ENCODE measurements around the gene GNPAT.

GNPAT gene

GRCh38 chr1:231213831-231214573 is 27.0 kb upstream of the GNPAT start:
- DNase-seq (ENCODE audit: low read depth in 2 of 2) = no peak

GRCh38 chr1:231214918-231215680 is 25.9 kb upstream of the GNPAT start:
- no peak for DNase-seq (ENCODE audit: low read depth in 2 of 2)

- no peak for DNase-seq (ENCODE audit: low read depth in 2 of 2)
Measured at GRCh38 chr1:231215681-231216385, 25.2 kb upstream of the GNPAT start.

- DNase-seq (ENCODE audit: low read depth in 2 of 2) = no peak
Measured at GRCh38 chr1:231216498-231216897, 24.5 kb upstream of the GNPAT start.

DNA sequence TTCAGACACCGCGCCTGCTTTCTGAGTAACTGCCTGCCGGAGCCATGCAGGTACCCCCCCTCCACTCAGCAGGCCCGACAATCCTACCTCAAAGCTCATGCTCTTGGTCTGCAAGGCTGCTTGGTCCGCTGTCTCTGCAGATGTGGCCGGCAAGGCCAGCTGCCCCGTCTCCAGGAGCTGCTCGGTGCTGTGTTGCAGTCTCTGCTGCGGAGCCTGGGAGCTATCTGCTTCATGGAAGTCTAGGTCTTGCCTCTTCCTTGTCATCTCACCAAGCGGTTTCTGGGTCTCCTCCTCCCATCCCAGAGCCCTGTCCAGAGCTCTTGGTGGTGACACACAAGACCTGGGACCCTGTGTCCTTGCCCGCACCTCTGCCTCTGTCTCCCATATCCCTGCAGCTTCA is 24.0 kb upstream of the GNPAT start:
- no peak for DNase-seq (ENCODE audit: low read depth in 2 of 2)

GRCh38 chr1:231218078-231218477 is 22.9 kb upstream of the GNPAT start:
- no peak for DNase-seq (ENCODE audit: low read depth in 2 of 2)

DNA sequence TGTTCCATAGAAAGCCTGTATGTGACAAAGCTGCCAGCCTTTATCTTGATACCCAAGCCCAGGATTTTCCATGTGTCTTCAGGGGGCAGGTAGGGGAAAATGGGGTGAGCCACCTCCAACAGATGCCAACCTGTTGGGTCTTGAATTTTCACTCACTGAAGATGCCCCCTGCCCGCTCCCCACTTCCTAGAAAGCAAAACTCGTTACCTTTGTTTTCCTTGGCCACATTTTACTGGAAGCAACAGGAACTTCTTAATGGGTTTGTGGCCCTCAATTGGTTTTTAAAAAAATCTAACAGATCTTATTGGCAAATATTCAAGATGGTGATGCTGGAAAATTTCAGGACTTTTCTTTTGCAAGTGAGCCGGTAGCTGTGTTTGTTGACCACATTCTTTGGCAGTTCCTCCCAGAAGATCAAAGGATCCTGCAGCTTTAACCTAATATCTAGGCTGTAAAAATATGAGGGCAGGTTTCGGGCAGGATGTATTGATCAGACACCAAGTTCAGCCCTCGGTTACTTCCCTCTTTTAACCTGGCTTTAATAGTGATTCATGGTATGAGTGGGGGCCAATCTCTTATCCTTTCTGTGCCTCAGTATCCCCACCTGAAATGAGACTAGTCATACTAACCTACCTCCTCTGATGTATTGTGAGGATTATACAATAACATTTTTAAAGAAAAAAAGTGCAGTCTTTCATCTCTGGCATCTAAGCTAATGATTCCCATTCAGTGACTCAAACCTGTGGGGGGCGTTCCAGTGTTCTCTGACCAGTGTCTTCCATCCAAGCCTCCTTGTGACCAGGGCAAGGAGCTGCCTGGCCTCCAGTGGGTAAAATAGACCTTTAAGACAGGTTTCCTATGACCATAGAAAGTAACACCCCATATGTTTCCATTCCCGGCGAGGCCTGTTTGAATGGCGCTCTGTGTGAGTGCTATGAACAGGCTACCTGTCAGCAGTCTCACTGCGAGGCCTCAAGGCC is 21.3 kb upstream of the GNPAT start:
- no peak for DNase-seq (ENCODE audit: low read depth in 2 of 2)

DNA sequence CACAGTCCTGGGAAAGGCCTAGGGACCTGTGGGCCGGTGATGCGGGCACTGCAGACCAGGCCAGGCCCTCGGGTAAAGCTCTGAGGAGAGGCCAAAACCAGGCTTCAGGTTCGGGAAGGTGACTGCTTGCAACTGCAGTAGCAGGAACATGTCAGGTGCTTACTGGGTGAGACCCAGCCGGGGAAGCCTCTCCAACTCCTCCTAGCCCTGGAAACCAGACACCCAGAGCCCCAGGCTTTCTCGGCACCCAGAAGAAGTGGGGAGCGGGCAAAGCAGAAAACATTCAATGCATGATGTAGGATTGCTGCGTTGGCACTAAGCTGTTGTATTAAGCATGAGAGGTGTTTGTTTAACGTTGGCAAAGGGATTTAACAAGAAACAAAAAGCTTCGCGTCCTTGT is 20.2 kb upstream of the GNPAT start:
- DNase-seq (ENCODE audit: low read depth in 2 of 2) = no peak

GRCh38 chr1:231226156-231226555 is 14.9 kb upstream of the GNPAT start:
- no peak for DNase-seq (ENCODE audit: low read depth in 2 of 2)

GRCh38 chr1:231231511-231231910 is 9.5 kb upstream of the GNPAT start:
- DNase-seq (ENCODE audit: low read depth in 2 of 2) = no peak

- no peak for DNase-seq (ENCODE audit: low read depth in 2 of 2)
Measured at GRCh38 chr1:231232870-231233734, 7.9 kb upstream of the GNPAT start.

DNA sequence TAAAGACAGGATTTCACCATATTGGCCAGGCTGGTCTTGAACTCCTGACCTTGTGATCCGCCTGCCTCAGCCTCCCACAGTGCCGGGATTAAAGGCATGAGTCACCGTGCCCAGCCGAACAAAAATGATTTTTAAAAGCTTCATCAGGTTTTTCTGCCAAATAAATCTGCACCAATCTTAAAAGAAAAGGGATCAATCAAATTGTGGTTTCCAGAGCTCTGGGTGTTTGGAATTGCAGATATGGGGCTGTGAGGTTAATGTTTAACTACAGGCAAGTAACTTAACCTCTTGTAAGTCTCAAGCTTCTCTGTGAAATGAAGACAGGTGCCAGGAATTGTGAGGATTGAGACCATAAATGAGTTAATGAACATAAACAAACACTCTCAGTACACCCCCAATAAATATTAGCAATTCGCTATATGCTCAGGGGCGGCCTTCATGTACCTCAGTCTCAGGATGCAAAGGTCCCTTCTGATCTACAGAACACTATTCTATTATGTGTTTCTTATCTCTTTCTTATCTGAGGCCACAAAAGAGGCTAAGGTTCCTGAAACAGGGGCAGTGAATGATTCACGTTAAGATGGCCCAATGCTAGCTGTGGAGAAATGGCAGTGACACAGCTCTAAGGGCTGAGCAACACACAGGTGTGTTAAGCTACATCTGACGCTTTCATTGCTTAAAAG is 7.1 kb upstream of the GNPAT start:
- DNase-seq (ENCODE audit: low read depth in 2 of 2) = no peak

DNA sequence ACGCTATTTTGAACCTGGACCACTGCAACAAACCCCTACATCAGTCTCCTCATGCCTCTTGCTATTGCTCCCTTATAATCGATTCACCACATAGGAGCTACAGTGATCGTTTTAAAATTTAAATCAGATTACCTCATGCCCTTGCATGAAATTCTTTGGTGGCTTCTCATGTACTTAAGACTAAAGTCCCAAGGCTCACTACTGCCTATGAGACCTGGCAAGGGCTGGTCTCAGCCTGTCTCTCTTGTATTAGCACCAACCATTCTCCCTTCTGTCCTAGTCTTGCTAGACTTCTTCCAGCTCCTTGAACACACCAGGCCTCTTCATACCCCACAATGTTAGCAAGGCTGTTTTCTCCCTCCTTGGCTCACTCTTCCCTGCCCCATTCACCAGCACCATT is 6.5 kb upstream of the GNPAT start:
- DNase-seq (ENCODE audit: low read depth in 2 of 2) = no peak

DNA sequence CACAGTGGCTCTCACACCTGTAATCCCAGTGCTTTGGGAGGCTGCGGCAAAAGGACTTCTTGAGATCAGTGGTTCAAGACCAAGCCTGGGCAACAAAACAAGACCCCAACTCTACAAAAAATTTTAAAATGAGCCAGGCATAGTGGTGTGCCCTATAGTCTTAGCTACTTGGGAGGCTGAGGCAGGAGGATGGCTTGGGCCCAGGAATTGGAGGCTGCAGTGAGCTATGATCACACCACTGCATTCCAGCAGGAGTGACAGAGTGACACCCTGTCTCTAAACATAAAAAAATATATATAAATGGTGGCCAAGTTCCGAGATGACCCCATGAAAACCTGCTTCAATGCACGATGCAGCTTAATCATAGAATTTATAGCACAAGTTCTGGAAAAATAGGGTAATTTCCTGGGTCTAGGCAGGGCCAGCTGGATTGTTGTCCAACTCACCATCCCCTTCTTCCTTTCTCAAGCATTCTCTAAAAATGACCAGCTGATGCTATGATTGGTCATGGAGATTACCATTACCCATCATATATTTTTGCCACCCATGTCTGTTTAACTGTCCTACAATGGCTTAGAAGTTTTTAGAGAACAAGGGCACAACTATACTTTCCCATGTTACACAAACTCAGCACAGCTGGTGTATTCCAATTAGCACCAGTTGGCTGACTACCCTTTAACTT is 5.3 kb upstream of the GNPAT start:
- no peak for DNase-seq (ENCODE audit: low read depth in 2 of 2)

GRCh38 chr1:231236208-231236591 is 4.8 kb upstream of the GNPAT start:
- DNase-seq (ENCODE audit: low read depth in 2 of 2) = no peak

- no peak for DNase-seq (ENCODE audit: low read depth in 2 of 2)
Measured at GRCh38 chr1:231236938-231237337, 4.1 kb upstream of the GNPAT start.

- no peak for DNase-seq (ENCODE audit: low read depth in 2 of 2)
Measured at GRCh38 chr1:231238298-231238697, 2.7 kb upstream of the GNPAT start.

- DNase-seq (ENCODE audit: low read depth in 2 of 2) = no peak
Measured at GRCh38 chr1:231240531-231240882, 505 bp upstream of the GNPAT start.

GRCh38 chr1:231241750-231242149 is 738 bp downstream of the GNPAT start:
- DNase-seq (ENCODE audit: low read depth in 2 of 2) = no peak
